Kidney glomerular epithelial cell (primary cell): ENCODE data around the gene TMTC1.
A peak's percentile ranks its signal among the peaks of the same experiment; 100 is the strongest.
"Not testable (repeated sequence)": the region's sequence is repeated elsewhere in the genome, so short reads cannot be mapped to it uniquely, and the experiment has no call there.

Experiments used
- DNase-seq: peaks from one replicate; lab custom pipeline; 2025; lab: John Stamatoyannopoulos, UW

The TMTC1 gene

DNA sequence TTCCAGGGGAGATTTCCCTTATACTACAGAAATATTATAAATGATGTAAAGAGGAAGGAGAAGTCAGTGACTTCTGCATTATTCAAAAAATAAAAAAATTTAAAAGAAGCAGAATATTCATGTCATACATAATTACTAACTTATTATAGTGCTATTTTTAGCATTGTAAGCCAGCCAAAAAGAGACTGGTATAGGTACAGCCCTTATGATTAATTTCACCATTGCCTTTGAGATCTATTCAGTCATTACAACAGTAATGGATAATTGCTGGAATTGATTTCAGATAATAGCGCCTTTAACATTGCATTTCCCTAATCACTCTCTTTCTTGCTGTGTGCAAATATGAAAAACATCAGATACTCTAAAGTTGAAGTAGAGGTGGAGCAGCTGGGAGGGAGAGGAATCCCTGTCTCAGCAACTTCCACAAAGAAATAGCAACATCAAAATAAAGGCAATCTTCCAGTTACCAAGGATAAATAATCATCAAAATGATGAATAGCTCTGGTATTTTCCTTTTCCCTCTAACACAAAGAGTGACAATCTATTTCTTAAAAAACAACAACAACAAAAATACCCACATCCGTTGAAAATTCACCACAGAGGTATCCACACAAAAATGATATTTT lies 214.5 kb downstream of the TMTC1 start:
- no peak for DNase-seq

DNA sequence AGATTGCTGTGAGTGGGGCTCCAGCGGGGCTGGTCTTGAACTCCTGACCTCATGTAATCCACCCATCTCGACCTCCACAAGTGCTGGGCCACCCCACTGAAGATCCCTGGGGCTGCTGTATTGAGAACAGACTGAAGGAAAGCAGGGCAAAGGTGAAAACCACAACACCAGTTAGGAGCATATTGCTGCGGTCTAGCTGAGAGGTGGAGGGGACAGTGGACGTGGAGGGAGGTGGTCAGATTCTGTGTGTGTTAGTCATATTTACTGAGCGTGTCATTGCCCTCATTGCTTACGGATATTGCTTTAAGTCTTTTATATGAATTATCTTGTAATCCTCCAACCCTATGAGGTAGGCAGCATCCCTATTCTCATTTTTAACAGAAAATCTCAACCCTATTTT lies 217.3 kb downstream of the TMTC1 start:
- no peak for DNase-seq

DNA sequence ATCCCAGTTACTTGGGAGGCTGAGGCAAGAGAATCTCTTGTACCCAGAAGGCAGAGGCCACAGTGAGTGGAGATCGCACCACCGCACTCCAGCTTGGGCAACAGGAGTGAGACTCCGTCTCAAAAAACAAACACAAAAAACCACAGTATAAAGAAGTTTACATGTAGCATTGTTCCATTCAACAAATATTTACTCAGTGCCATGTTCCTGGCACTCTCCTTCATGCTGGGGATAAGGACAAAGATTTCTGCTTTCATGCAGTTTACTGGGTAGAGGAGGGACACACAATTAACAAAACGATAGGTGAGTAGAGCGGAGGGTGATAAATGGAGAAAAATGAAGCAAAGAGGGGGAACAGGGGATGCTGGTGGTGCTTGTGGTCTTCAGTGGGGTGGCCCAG lies 218.0 kb downstream of the TMTC1 start:
- no peak for DNase-seq

GRCh38 chr12:29564925-29565324 lies 218.8 kb downstream of the TMTC1 start:
- DNase-seq, result no peak

GRCh38 chr12:29563636-29564035 lies 220.1 kb downstream of the TMTC1 start:
- DNase-seq, result no peak

DNA sequence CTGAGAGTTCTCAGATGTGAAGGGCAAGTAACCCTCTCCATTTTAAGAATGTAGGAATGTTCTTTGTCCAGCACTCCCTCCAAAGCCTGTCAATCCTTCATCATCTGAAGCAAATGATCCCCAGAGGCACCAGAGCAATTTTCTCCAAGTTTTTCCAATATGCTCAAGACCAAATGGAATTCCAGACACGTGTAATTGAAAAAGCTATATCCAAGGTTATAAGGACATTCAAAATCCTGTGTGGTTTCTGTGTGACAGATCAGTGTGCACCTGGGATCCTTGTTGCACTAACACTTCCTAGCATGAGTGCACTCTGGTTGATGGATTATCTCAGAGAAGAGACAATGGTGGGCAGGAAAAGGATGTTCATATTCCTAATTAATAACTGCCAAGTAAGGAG lies 220.7 kb downstream of the TMTC1 start:
- no peak for DNase-seq

GRCh38 chr12:29562110-29562804 lies 221.5 kb downstream of the TMTC1 start:
- DNase-seq, result no peak

- no peak for DNase-seq
Measured at GRCh38 chr12:29561664-29562071, 222.1 kb downstream of the TMTC1 start.

DNA sequence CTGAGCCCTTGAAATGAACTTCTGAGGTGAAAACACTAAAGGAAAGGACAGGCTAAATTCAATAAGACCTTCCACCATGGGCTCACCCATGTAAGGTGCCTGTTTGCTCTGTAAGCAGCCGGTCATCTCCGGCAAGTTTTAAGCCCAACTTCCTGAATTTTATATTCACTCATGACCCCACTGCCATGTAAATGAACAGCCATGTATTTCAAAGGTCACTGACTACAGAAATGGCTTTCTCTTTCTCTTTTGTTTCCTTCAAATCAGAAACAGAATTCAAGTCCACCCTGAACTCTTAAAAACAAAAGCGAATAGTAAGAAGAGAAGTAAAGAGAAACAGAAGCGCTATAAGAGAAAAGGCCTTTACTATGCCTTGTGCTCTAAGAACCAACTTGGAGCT lies 224.5 kb downstream of the TMTC1 start:
- DNase-seq, result no peak

- no peak for DNase-seq
Measured at GRCh38 chr12:29556363-29556762, 227.4 kb downstream of the TMTC1 start.

DNA sequence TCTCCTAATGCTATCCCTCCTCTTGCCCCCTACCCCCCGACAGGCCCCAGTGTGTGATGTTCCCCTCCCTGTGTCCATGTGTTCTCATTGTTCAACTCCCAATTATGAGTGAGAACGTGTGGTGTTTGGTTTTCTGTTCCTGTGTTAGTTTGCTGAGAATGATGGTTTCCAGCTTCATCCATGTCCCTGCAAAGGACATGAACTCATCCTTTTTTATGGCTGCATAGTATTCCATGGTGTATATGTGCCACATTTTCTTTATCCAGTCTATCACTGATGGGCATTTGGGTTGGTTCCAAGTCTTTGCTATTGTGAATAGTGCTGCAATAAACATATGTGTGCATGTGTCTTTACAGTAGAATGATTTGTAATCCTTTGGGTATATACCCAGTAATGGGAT lies 228.3 kb downstream of the TMTC1 start:
- not testable (repeated sequence) for DNase-seq

- DNase-seq, result no peak
Measured at GRCh38 chr12:29552994-29553748, 230.6 kb downstream of the TMTC1 start.

GRCh38 chr12:29552324-29552927 lies 231.3 kb downstream of the TMTC1 start:
- DNase-seq, result peak; percentile 60

DNA sequence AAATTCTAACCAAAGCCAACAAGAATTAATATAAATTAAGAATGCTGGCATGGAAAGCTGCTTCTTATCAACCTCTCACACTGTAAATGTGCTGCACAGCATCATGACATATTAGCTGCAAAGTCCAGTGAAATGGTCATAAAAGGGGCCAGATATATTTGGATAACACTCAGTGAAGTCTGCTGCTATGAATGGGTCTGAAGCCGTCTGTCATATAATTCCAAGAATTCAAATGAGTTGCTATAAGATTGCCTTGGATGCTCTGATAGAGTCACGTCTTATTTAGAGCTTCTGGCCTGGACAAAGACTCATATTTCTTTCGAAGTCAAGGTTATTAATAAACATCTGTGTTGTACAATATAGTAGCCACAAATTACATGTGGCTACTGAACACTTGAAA lies 231.9 kb downstream of the TMTC1 start:
- DNase-seq, result no peak

- no peak for DNase-seq
Measured at GRCh38 chr12:29547864-29548263, 235.9 kb downstream of the TMTC1 start.

DNA sequence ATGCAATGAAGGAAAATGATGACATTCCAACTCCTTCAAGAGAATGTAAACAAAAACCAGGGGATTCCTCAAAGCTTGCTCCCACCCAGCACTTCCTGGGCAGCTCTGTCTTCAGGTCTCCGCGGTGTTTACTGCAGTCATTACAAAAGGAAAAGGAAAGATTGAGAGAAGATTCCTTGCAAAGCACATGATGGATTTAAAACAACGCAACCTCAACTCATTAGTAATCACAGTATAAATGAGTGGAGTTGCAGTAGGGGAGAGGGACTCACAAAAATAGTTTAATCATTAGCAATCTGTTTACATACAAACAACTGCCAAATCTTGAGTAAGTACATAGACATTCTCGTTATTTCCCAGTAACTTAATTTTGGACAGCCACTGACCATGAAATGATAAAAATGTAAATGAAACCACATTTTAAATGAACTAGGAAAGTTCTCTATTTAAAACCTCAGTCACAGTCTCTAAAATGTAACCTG lies 236.6 kb downstream of the TMTC1 start:
- no peak for DNase-seq

DNA sequence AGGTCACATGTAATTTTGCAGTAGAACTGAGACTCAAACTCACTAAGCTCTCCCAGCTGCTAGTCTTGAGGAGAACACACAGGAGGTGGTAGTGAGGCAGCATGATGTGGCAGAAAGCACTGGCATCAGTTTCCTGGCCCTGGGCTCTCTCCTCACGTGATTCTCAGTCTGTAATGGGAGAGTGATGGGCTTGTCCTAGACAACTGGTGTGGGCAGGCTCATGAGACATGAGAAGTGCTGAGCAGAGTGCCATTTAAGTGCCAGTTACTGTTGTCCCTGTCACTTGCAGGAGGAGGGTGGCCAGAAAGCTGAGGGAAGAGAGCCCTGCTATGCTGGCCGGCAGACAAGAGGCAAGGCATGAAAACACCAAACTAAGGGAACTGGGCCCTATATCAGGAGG lies 237.7 kb downstream of the TMTC1 start:
- DNase-seq, result no peak

DNA sequence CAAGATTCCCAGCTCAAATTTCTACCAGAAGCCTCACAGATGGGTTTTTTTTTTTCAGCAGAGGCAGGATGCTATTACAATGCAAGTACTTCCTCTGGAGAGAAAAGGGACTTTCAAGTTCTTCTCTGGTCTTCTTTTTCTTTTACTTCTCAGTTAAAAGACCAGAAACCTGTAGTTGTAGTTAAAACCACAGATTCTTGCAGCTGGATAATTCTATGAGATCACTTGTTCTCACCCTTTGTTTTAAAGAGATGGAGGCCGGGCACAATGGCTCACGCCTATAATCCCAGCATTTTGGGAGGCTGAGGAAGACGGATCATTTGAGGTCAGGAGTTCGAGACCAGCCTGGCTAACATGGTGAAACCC lies 238.7 kb downstream of the TMTC1 start:
- DNase-seq, result no peak

- no peak for DNase-seq
Measured at GRCh38 chr12:29544428-29545101, 239.2 kb downstream of the TMTC1 start.

DNA sequence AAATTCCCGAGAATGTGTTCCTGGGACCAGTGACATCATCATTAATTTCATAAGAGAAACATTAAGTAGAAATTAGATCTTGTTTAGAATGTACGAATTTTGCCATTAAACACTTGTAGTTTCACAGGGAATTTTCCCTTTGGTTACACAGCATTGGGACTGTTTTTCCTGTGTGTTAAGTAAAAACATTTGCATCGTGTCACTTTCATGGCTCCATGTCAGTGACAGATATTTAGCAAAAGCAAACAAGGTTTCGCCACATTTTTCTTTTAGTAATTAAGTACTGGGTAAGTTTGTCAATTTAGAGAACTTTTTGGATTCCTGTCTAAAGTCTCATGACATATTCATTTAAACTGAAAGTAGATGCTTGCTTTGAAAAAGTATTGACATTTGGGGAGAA lies 240.7 kb downstream of the TMTC1 start:
- no peak for DNase-seq

DNA sequence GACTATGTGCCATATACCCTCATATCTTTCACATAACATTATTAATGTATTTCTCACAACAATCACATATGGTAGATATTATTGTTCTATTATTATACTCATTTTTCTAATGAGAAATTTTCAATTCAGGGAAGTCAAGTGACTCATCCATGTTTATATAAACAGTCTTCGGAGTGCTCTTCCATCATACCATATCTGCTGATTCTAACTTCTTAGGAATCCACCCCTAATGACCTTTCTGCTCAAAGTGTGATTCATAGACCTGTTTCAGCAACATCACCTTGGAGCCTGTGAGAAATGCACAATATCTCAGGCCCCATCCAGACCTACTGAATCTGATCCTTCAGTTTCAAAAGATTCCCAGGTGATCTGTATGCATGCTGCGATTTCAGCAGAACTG lies 246.4 kb downstream of the TMTC1 start:
- DNase-seq, result peak; percentile 33

GRCh38 chr12:29534935-29535334 lies 248.8 kb downstream of the TMTC1 start:
- no peak for DNase-seq
